Neural progenitor cell (in vitro differentiated cells): ENCODE data around the gene BRDT.

Source experiments
- CTCF ChIP-seq: fragments of 200-600 bp; sonication (generic); IDR thresholded peaks from 2 replicates; pipeline ENCODE4 v1.5.1; 2017; ENCODE audit warnings: antibody characterized with exemption, mild to moderate bottlenecking
- EZH2 ChIP-seq: fragments of 200-600 bp; sonication (generic); IDR thresholded peaks from 2 replicates; pipeline ENCODE4 v1.6.1; 2017; ENCODE audit warnings: antibody characterized with exemption, mild to moderate bottlenecking, moderate library complexity

GRCh38 chr1:91924146-91924545, 25.1 kb upstream of the BRDT start:
- TF ChIP-seq CTCF (no peak), EZH2 (no peak)
